SH-SY5Y (cell line): ENCODE results near the gene EMSY.

Experiments used
- GATA2 ChIP-seq: IDR thresholded peaks from 2 replicates; pipeline ENCODE4 v1.6.1; 2011; ENCODE audit warnings: mild to moderate bottlenecking, low read depth, low read length
- GATA3 ChIP-seq: IDR thresholded peaks from 2 replicates; pipeline ENCODE4 v1.6.1; 2011; ENCODE audit warnings: low read depth, mild to moderate bottlenecking, low read length, moderate library complexity

GRCh38 chr11:76491644-76492043, 46.8 kb downstream of the EMSY start:
- TF ChIP-seq GATA3: no peak
- no peak for TF ChIP-seq GATA2
